Measurements from ENCODE around the gene CHST3. TPM values are rescaled to one million over a fixed set of nuclear protein-coding genes. Genes with fewer than 3 reads are reported as not detected.

The CHST3 gene
- total RNA-seq, 1 experiment from 2014 or later = 7.5 TPM

DNA sequence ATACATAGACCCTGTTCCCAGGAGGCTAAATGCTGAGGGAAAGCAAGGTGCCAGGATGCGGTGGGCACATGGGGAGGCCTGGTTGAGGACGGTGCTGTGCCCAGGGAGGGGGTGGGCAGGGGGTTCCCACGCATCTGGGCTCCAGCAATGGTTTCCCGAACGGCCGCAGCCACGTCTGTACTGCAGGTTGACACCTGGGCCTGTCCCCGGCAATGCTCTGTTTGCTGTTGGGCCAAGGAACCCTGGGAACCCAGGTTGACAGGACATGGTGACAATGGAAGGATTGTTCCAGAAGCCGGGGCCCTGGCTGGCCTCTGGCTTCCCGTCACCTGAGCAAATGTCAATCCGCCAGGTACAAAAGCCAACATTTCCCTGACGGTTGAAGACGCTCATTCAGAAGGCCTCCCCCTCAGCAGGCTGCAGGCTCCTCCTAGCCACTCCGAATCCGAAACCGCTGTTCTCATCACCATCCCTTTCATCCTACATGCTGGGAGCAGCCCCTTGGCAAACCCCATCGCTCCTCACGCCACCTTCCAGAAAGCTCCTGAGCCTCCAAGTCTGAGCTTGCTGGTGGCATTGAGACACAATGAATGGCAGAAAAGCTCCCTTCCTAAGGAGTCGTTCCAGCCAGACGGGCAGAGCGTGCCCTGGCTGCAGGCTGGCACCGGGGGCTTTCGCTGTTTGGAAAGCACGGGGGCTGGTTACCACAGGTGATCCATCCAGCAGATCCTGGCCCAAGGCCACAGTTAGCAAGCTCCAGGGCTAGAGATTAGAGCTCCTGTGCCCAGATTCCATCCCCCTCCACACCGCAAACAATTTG is 92.9 kb downstream of the CHST3 start:
- DNase-seq (ENCODE audit: low read depth) = no peak

DNA sequence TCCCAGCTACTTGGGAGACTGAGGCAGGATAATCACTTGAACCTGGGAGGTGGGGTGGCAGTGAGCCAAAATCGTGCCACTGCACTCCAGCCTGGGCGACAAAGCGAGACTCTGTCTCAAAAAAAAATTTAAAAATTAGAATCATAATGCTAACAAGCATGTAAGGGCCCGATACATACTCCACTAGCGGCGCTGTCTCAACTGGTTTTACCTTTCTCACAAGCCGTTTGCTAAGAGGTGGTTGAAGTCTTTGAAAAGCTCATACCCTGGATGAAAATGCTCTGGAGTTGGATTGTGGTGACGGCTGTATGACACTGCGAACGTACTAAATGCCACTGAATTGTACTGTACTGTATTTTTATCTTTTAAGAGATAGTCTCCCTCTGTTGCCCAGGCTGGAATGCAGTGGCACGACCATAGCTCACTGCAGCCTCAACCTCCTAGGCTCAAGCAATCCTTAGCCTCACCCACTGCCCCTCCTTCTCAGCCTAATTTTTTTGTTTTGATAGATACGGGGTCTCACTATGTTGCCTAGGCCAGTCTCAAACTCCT is 94.2 kb downstream of the CHST3 start:
- no peak for DNase-seq (ENCODE audit: low read depth)

GRCh38 chr10:72058989-72059842 is 95.0 kb downstream of the CHST3 start:
- DNase-seq (ENCODE audit: low read depth) = peak; percentile 19

GRCh38 chr10:72059843-72060822 is 95.9 kb downstream of the CHST3 start:
- no peak for DNase-seq (ENCODE audit: low read depth)

GRCh38 chr10:72061491-72061890 is 97.3 kb downstream of the CHST3 start:
- DNase-seq (ENCODE audit: low read depth) = no peak

- DNase-seq (ENCODE audit: low read depth) = no peak
These were observed 97.7 kb downstream of the CHST3 start for GRCh38 chr10:72061930-72062329.

DNA sequence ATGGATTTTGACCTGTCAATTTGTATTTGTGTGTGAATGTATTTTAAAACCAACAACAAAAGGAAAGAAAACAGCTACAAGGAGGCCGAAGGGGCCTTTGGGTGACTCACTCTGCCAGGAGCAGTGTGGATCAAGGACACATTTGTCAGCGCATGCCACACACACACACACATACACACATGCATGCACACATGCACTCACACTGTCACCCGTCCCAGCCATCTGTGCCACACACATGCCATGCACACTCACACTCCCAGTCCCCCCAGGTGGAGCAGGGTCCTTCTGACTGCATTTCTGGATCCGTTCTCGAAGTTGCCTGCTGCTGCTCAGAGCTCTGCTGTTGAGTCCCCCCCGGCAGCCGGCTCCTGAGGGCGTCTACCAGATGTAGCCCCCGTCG is 98.2 kb downstream of the CHST3 start:
- no peak for DNase-seq (ENCODE audit: low read depth)

Other genes starting within 250 kb of the CHST3 start
- not detected in 2 replicates for gene C10orf105, start 244.6 kb upstream of the CHST3 start, total RNA-seq (2014; rRNA removed; shearing (Covaris generic))
- gene VSIR, start 190.9 kb upstream of the CHST3 start, total RNA-seq (2014; rRNA removed; shearing (Covaris generic)) = 1.5 and 1.9 TPM in 2 replicates
- gene PSAP, start 113.1 kb upstream of the CHST3 start, total RNA-seq (2014; rRNA removed; shearing (Covaris generic)) = 155 and 187 TPM in 2 replicates
- 0.29 TPM in 1 of 2 replicates, not detected in the other for gene SPOCK2, start 124.2 kb downstream of the CHST3 start, total RNA-seq (2014; rRNA removed; shearing (Covaris generic))

Data from Daoy (cell line).